ENCODE data around the gene MYH7B. TPM values are rescaled to one million over a fixed set of nuclear protein-coding genes. Genes with fewer than 3 reads are reported as not detected.
A peak's percentile ranks its signal among the peaks of the same experiment; 100 is the strongest.

Gene MYH7B
- total RNA-seq, 1 experiment from 2014 or later, result 0.22 TPM

DNA sequence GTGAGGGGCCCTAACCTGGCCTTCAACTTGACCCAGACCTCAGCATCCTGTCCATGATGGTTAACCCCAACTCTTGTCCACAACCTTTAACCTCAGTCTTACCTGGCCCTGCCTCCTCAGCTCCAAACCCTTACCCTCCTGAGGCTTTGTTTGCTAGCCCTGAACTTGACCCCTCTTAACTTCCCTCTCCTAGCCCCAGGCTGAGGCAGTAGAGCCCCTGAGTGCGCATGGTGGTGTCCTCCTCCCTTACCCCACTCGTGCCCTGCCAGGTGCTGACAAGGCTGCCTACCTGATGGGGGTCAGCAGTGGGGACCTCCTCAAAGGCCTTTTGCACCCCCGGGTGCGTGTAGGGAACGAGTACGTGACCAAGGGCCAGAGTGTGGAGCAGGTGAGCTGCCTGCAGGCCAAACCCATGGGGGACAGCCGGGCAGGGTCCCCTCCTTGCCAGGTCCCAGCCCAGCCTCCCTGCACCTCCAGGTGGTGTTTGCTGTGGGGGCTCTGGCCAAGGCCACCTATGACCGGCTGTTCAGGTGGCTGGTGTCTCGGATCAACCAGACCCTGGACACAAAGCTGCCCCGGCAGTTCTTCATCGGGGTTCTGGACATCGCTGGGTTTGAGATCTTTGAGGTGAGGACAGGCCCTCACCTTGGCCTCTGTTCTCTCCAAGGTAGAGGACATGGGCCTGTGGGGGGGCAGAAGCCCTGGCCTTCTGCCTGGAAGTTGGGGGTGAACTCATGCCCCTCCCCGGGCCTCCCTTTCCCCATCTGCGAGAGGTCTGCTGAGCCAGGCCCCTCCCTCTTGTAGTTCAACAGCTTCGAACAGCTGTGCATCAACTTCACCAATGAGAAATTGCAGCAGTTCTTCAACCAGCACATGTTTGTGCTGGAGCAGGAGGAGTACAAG is 31.9 kb downstream of the MYH7B start:
- Histone ChIP-seq H3K14ac (ENCODE audit: insufficient read depth, low read length) (no peak overlapping the region; the same call in 1 of the 2 replicates), H2AFZ (ENCODE audit: low read length) (no peak overlapping the region), H3K79me2 (ENCODE audit: insufficient read depth, low read length) (no peaks in the 10 kb centered on the region), H2BK15ac (ENCODE audit: low read depth, low read length) (no peak overlapping the region), H2AK5ac (ENCODE audit: insufficient read length, low read length) (no peak overlapping the region), H3K4ac (ENCODE audit: low read depth, low read length) (no peak overlapping the region), H3K27me3 (ENCODE audit: insufficient read depth, low read length) (no peaks in the 10 kb centered on the region), H3K79me1 (ENCODE audit: insufficient read depth, low read depth, low read length, poor library complexity, severe bottlenecking) (no peaks in the 10 kb centered on the region), H3K56ac (ENCODE audit: insufficient read length, low read depth, low read length) (no peak overlapping the region), H2BK20ac (ENCODE audit: low read depth, low read length, poor library complexity, severe bottlenecking) (no peak overlapping the region), H3K4me1 (ENCODE audit: insufficient read depth, low read length) (peaks cover 3% of the 10 kb centered on the region; the same call in 1 of the 2 replicates), H3K9ac (ENCODE audit: extremely low read depth, insufficient read length, low read length) (no peak overlapping the region), H2BK5ac (ENCODE audit: insufficient read length, low read length) (no peak overlapping the region), H2BK12ac (ENCODE audit: insufficient read length, low read depth, low read length) (no peak overlapping the region), H3K23me2 (ENCODE audit: insufficient read length, low read depth, low read length, poor library complexity, severe bottlenecking) (no peaks in the 10 kb centered on the region), H4K91ac (ENCODE audit: insufficient read length, low read depth, low read length) (no peak overlapping the region), H3K4me2 (ENCODE audit: insufficient read depth, insufficient read length, low read length) (no peak overlapping the region), H3T11ph (ENCODE audit: low read length) (no peak overlapping the region), H3K27ac (ENCODE audit: insufficient read length, low read depth, low read length) (no peak overlapping the region), H4K5ac (ENCODE audit: insufficient read length, low read depth, low read length) (no peak overlapping the region), H3K9me3 (ENCODE audit: control insufficient read depth, low read depth, low read length) (no peaks in the 10 kb centered on the region), H3K23ac (ENCODE audit: insufficient read length, low read depth, low read length) (no peak overlapping the region), H3K18ac (ENCODE audit: insufficient read length, low read depth, low read length) (no peak overlapping the region), H2BK120ac (ENCODE audit: low read depth, low read length, poor library complexity, severe bottlenecking) (no peak overlapping the region), H4K20me1 (ENCODE audit: control insufficient read depth, insufficient read depth, insufficient read length) (no peaks in the 10 kb centered on the region), H4K8ac (replicated peaks; ENCODE audit: insufficient read length, low read depth, low read length) (no peak overlapping the region)
- 0 out of 5 replicates have a peak overlapping the region, but pooled peaks of 1 of the 2 experiments have one; percentile 7 for H3K4me3 Mint-ChIP-seq
- no peaks in the 10 kb centered on the region for H3K36me3 Mint-ChIP-seq (ENCODE audit: insufficient read depth in 1 of 3, low read depth in 3 of 3)
- H3K4me1 Mint-ChIP-seq, result peaks cover 44 to 48% of the 10 kb centered on the region in 2 experiments
- peaks cover 0 to 6% of the 10 kb centered on the region in 2 experiments; a peak in 2 of 5 replicates for H3K9me3 Mint-ChIP-seq
- peak overlapping the region in 1 of 3 experiments; percentile 74; a peak in 1 of 7 replicates for H3K27ac Mint-ChIP-seq
- H3K27me3 Mint-ChIP-seq (ENCODE audit: low read depth), result peaks cover 61% of the 10 kb centered on the region
- no CpG with 5 or more reads among the region's 15 CpGs for WGBS (ENCODE audit: extremely low coverage, insufficient read length, low lambda C conversion rate)
- no peak for DNase-seq
- TF ChIP-seq, protein P1, sequence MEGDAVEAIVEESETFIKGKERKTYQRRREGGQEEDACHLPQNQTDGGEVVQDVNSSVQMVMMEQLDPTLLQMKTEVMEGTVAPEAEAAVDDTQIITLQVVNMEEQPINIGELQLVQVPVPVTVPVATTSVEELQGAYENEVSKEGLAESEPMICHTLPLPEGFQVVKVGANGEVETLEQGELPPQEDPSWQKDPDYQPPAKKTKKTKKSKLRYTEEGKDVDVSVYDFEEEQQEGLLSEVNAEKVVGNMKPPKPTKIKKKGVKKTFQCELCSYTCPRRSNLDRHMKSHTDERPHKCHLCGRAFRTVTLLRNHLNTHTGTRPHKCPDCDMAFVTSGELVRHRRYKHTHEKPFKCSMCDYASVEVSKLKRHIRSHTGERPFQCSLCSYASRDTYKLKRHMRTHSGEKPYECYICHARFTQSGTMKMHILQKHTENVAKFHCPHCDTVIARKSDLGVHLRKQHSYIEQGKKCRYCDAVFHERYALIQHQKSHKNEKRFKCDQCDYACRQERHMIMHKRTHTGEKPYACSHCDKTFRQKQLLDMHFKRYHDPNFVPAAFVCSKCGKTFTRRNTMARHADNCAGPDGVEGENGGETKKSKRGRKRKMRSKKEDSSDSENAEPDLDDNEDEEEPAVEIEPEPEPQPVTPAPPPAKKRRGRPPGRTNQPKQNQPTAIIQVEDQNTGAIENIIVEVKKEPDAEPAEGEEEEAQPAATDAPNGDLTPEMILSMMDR (conservative IDR thresholded peaks at IDR 0.05), result no peak
